ENCODE results near the gene RHCG. TPM values are rescaled to one million over a fixed set of nuclear protein-coding genes. Genes with fewer than 3 reads are reported as not detected.

Gene RHCG
- total RNA-seq, 1 experiment from 2014 or later: not detected

- Histone ChIP-seq H3K27ac (ENCODE audit: low read length) (no peak overlapping the region), H3K79me2 (ENCODE audit: low read length) (no peaks in the 10 kb centered on the region), H3K27me3 (ENCODE audit: low read length) (no peaks in the 10 kb centered on the region), H3K9me2 (replicated peaks; ENCODE audit: low read length) (no peaks in the 10 kb centered on the region), H3K4me3 (ENCODE audit: low read length) (no peak overlapping the region), H2AFZ (ENCODE audit: low read length) (no peak overlapping the region), H3K4me1 (ENCODE audit: insufficient read depth, low read length) (peaks cover 2% of the 10 kb centered on the region; the same call in 1 of the 2 replicates), H3K36me3 (ENCODE audit: low read depth, low read length) (no peaks in the 10 kb centered on the region), H4K20me1 (ENCODE audit: low read length) (no peaks in the 10 kb centered on the region), H3K9ac (ENCODE audit: low read length) (no peak overlapping the region), H3F3A (ENCODE audit: low read length, unreplicated experiment) (no peaks in the 10 kb centered on the region), H3K4me2 (ENCODE audit: low read length) (no peak overlapping the region), H3K9me3 (ENCODE audit: low read length) (no peaks in the 10 kb centered on the region)
- TF ChIP-seq, protein P1, sequence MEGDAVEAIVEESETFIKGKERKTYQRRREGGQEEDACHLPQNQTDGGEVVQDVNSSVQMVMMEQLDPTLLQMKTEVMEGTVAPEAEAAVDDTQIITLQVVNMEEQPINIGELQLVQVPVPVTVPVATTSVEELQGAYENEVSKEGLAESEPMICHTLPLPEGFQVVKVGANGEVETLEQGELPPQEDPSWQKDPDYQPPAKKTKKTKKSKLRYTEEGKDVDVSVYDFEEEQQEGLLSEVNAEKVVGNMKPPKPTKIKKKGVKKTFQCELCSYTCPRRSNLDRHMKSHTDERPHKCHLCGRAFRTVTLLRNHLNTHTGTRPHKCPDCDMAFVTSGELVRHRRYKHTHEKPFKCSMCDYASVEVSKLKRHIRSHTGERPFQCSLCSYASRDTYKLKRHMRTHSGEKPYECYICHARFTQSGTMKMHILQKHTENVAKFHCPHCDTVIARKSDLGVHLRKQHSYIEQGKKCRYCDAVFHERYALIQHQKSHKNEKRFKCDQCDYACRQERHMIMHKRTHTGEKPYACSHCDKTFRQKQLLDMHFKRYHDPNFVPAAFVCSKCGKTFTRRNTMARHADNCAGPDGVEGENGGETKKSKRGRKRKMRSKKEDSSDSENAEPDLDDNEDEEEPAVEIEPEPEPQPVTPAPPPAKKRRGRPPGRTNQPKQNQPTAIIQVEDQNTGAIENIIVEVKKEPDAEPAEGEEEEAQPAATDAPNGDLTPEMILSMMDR (conservative IDR thresholded peaks at IDR 0.05; ENCODE audit: low read depth, low read length): no peak
- TF ChIP-seq EZH2phosphoT487 (IDR thresholded peaks at IDR 0.05; ENCODE audit: borderline replicate concordance, low read length) (no peak), EZH2 (IDR thresholded peaks at IDR 0.05; ENCODE audit: low read length, unreplicated experiment) (no peak)
- CTCF ChIA-PET: no interaction called here
- BruUV-seq (replicated peaks): no TSS peak
- POLR2A ChIA-PET (ENCODE audit: unreplicated experiment): no interaction called here
- no peak for DNase-seq
- intact Hi-C loops (cut with micrococcal nuclease): no loop called here
- no peak for ATAC-seq
These were observed 30.4 kb upstream of the RHCG start for GRCh38 chr15:89526601-89527441.

GRCh38 chr15:89526181-89526580 is 29.8 kb upstream of the RHCG start:
- Histone ChIP-seq H3K27ac (ENCODE audit: low read length) (no peak overlapping the region), H3K9me2 (replicated peaks; ENCODE audit: low read length) (no peaks in the 10 kb centered on the region), H3K4me2 (ENCODE audit: low read length) (no peak overlapping the region), H3K27me3 (ENCODE audit: low read length) (no peaks in the 10 kb centered on the region), H4K20me1 (ENCODE audit: low read length) (no peaks in the 10 kb centered on the region), H3K9ac (ENCODE audit: low read length) (no peak overlapping the region), H3F3A (ENCODE audit: low read length, unreplicated experiment) (no peaks in the 10 kb centered on the region), H3K4me1 (ENCODE audit: insufficient read depth, low read length) (no peaks in the 10 kb centered on the region), H2AFZ (ENCODE audit: low read length) (no peak overlapping the region), H3K9me3 (ENCODE audit: low read length) (no peaks in the 10 kb centered on the region), H3K4me3 (ENCODE audit: low read length) (no peak overlapping the region), H3K36me3 (ENCODE audit: low read depth, low read length) (no peaks in the 10 kb centered on the region), H3K79me2 (ENCODE audit: low read length) (no peaks in the 10 kb centered on the region)
- no TSS peak for BruUV-seq (replicated peaks)
- TF ChIP-seq EZH2 (IDR thresholded peaks at IDR 0.05; ENCODE audit: low read length, unreplicated experiment) (no peak), EZH2phosphoT487 (IDR thresholded peaks at IDR 0.05; ENCODE audit: borderline replicate concordance, low read length) (no peak)
- TF ChIP-seq, protein P1 (conservative IDR thresholded peaks at IDR 0.05; ENCODE audit: low read depth, low read length): no peak
- CTCF ChIA-PET: no interaction called here
- no peak for DNase-seq
- intact Hi-C loops (cut with micrococcal nuclease): no loop called here
- POLR2A ChIA-PET (ENCODE audit: unreplicated experiment): no interaction called here
- no peak for ATAC-seq

GRCh38 chr15:89524184-89524583 is 27.8 kb upstream of the RHCG start:
- intact Hi-C loops (cut with micrococcal nuclease): no loop called here
- ATAC-seq: no peak
- Histone ChIP-seq H3K4me1 (ENCODE audit: insufficient read depth, low read length) (no peaks in the 10 kb centered on the region), H3K27ac (ENCODE audit: low read length) (no peak overlapping the region), H3F3A (ENCODE audit: low read length, unreplicated experiment) (no peaks in the 10 kb centered on the region), H3K9me3 (ENCODE audit: low read length) (no peaks in the 10 kb centered on the region), H3K9me2 (replicated peaks; ENCODE audit: low read length) (no peaks in the 10 kb centered on the region), H3K79me2 (ENCODE audit: low read length) (no peaks in the 10 kb centered on the region), H3K4me3 (ENCODE audit: low read length) (no peak overlapping the region), H2AFZ (ENCODE audit: low read length) (no peak overlapping the region), H3K36me3 (ENCODE audit: low read depth, low read length) (no peaks in the 10 kb centered on the region), H3K9ac (ENCODE audit: low read length) (no peak overlapping the region), H3K4me2 (ENCODE audit: low read length) (no peak overlapping the region), H4K20me1 (ENCODE audit: low read length) (no peaks in the 10 kb centered on the region), H3K27me3 (ENCODE audit: low read length) (no peaks in the 10 kb centered on the region)
- DNase-seq: no peak
- BruUV-seq (replicated peaks): no TSS peak
- TF ChIP-seq EZH2 (IDR thresholded peaks at IDR 0.05; ENCODE audit: low read length, unreplicated experiment) (no peak), EZH2phosphoT487 (IDR thresholded peaks at IDR 0.05; ENCODE audit: borderline replicate concordance, low read length) (no peak)
- TF ChIP-seq, protein P1 (conservative IDR thresholded peaks at IDR 0.05; ENCODE audit: low read depth, low read length): no peak
- ChIA-PET POLR2A (ENCODE audit: unreplicated experiment) (no interaction called here), CTCF (no interaction called here)
